HUES6 (cell line): Measurements from ENCODE around the gene PNMT.

ENCODE experiments used
- H3K27ac ChIP-seq: 2 replicates; pipeline ENCODE4 v1.7.0; 2013; ENCODE audit warnings: low read depth, mild to moderate bottlenecking, low read length, inconsistent platforms
- H3K27me3 ChIP-seq: 2 replicates; pipeline ENCODE4 v1.6.1; 2013; ENCODE audit warnings: low read length; ENCODE audit not compliant: control insufficient read depth, insufficient read depth
- H3K36me3 ChIP-seq: 2 replicates; pipeline ENCODE4 v1.6.1; 2013; ENCODE audit warnings: low read length; ENCODE audit not compliant: control insufficient read depth, insufficient read depth
- H3K4me1 ChIP-seq: 2 replicates; pipeline ENCODE4 v1.6.1; 2013; ENCODE audit warnings: low read length; ENCODE audit not compliant: control insufficient read depth, insufficient read depth
- H3K4me3 ChIP-seq: 2 replicates; pipeline ENCODE4 v1.5.1; 2013; ENCODE audit warnings: low read depth, low read length
- H3K9ac ChIP-seq: one replicate; pipeline ENCODE4 v1.6.1; 2013; ENCODE audit warnings: mild to moderate bottlenecking, low read length
- H3K9me3 ChIP-seq: 2 replicates; pipeline ENCODE4 v1.6.1; 2013; ENCODE audit warnings: low read depth, low read length; ENCODE audit not compliant: control insufficient read depth, insufficient read depth

The PNMT gene

DNA sequence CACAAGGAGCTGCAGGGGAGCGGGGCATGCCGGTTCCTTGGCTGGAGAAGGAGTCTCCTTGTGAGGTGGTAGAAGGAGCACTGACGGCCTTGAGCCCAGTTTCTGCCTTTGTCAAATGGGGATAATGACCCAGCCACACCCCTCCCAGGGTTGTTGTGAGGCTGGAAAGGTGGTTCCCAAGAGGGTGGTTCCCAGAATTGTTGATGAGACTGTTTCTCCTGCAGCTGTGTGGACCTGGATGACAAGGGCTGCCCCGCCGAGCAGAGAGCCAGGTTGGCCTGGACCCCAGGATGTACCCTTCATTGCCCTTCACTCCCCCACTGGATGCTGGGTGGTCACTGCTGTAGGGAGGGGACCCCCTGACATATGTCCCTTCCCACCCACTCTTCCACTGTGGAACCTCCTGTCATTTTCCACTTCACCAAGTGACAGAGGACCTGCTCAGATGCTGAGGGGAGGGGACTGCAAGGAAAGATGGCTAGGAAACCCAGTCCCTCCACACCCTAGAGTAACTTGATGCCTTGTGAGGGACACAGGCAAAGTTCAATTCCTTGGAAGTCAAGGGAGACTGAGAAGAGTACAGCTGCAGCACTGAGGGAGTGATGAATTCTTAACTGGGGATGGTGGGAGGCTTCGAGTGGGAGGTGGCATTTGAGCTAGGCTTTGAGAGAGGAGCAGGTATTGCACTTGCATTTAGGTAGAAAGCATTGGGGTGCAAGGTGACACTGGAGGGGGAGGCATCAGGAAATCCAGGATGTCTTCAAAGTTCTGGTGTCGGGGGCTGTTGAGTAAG, 51.5 kb downstream of the PNMT start:
- no peaks in the 10 kb centered on the region for H3K27me3 ChIP-seq
- no peak overlapping the region for H3K9ac ChIP-seq
- H3K4me1 ChIP-seq = peaks cover 9% of the 10 kb centered on the region
- no peak overlapping the region for H3K4me3 ChIP-seq
- H3K36me3 ChIP-seq = peaks cover 84% of the 10 kb centered on the region
- no peak overlapping the region for H3K27ac ChIP-seq
- H3K9me3 ChIP-seq = no peaks in the 10 kb centered on the region
